Activated T-cell treated with anti-CD3 and anti-CD28 coated beads for 48 hours (primary cell): Measurements from ENCODE around the gene DOCK10.

ENCODE experiments used
- DNase-seq: peaks from one replicate; pipeline ENCODE4 v3.0.0-alpha.2; 2020; ENCODE audit warnings: low read depth

The DOCK10 gene

GRCh38 chr2:224976629-224977525 is 65.4 kb downstream of the DOCK10 start:
- no peak for DNase-seq

GRCh38 chr2:224975761-224976160 is 66.5 kb downstream of the DOCK10 start:
- DNase-seq, result no peak

DNA sequence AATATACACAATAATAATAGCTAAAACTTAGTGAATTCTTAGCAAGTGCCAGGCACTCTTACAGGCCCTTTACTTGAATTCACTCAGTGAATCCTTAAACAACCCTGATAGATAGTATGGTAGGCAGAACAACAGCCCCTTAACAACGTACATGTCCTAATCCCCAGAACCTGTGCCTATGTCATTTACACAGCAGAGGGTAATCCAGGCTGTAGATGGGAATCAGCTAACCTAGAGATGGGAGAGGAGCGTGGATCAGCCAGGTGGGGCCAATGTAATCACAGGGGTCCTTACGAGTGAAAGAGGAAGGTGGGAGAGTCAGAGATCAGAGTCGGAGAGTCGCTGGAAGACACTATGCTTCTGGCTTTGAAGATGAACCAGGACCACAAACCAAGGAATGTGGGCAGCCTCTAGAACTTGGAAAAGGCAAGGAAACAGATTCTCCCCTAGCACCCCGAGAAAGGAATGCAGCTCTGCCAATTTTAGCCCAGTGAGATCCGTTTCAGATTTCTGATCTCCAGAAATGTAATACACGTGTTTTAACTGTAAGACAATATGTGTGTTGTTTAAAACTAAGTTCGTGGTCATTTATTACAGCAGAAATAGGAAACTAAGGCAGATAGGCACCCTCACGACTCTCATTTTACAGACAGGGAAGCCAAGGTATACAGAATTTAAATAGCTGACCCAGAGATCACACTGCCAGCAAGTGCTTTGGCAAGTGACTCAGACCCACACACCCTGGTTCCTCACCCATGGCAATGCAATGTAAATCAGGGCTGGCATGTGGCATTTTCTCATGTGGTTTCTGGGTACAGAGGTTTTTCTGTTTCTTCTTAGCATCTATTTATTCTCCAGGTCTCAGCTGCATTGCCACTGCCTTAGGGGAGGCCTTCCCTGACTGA is 68.9 kb downstream of the DOCK10 start:
- DNase-seq, result no peak

- DNase-seq, result no peak
Measured at GRCh38 chr2:224971214-224971613, 71.1 kb downstream of the DOCK10 start.

DNA sequence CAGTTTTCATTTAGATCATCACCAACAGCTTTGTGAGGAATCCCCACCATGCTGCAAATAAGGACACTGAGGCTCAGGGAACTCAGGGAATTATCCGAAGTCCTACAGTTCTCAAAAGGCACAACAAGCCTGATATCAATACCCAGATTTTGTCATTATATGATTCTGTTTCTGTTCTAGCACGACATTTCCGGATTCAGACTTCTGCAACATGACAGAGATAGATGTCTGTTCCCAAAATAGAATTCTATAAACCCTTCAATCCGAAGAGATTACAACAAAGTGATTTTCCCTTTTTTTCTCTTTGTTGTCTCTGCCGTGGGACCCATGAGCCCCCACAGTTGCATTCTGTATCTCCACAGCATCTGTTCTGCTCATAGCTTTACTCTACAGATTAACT is 72.0 kb downstream of the DOCK10 start:
- no peak for DNase-seq

GRCh38 chr2:224969633-224970260 is 72.5 kb downstream of the DOCK10 start:
- no peak for DNase-seq

GRCh38 chr2:224969095-224969494 is 73.2 kb downstream of the DOCK10 start:
- no peak for DNase-seq

GRCh38 chr2:224968051-224968450 is 74.2 kb downstream of the DOCK10 start:
- no peak for DNase-seq

- no peak for DNase-seq
Measured at GRCh38 chr2:224966613-224967012, 75.7 kb downstream of the DOCK10 start.

- DNase-seq, result no peak
Measured at GRCh38 chr2:224959556-224959955, 82.7 kb downstream of the DOCK10 start.

GRCh38 chr2:224958873-224959272 is 83.4 kb downstream of the DOCK10 start:
- no peak for DNase-seq

- no peak for DNase-seq
Measured at GRCh38 chr2:224958462-224958857, 83.8 kb downstream of the DOCK10 start.

DNA sequence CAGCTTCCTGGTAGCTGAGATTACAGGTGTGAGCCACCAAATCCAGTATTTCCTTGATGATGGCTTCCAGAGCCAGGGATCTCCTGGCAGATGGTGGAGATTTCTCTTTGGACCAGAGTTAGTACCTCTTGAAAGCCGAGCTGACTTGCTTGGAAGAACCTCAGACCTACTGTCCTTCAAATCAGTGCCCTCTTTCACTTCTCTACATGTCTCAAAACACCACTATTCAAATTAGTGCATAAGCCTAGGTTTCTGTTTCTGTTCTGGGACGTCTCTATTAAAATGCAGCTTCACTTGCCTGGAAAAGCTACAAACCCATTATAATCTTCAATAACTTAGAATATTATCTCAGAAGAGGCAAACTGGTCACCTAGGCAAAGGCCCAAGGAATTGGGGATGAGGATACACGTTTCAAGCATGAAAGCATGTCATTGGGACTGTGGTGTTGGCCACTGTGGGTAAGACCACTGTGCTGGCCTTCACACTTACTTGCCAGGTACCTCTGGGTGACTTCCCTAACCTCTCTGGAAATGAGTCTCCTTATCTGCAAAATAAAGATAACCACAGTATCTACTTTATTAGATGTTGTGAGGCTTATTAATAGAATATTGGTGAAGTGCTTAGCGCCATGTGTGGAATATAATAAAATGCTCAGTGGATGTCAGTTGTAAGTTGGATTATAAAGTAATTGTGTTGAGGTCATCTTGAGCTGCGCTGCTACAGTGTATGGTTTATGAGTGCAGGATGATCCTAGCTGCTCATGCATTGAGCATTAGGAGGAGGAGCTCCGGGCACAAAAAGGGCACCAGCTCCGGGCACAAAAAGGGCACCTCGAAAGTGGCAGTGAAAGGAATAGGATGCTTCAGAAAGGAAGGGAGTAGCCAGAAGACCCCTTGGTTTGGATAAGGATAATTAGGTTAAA is 84.5 kb downstream of the DOCK10 start:
- no peak for DNase-seq

DNA sequence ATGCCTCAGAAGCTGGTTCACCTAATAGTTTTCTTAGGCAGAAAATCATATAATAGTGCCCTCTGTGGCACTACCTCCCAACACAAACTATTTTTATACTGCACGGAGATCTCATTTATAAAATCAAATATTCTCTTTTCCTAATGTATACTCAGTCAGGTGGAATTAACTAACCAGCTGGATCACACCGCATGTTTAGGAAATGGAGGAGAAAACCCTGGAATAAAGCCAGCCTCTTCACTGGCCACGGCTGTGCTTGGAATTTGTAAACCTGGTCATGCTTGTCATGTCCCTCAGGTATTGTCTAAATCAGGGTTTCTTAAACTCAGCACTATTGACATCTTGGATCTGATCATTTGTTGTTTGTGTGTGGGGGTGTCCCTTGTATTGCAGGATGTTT is 85.6 kb downstream of the DOCK10 start:
- DNase-seq, result no peak

DNA sequence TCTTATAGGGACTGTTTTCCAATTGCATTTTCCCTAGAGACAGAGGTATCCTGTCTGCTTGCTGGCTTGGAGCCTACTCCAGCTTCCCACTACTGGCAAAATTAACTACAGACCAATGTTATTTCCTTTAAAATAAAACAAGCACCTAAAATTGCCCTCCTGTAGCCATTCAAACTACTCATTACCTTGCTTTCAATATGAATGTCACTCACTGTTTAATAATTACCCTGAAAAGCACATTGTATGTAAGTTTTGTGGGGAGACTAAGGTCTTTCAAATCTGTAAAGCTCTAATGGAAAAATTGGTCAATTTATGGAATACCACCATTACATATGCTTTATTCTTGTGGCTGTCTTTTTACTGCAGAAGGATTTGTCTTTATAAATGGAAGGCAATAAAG is 87.3 kb downstream of the DOCK10 start:
- no peak for DNase-seq

DNA sequence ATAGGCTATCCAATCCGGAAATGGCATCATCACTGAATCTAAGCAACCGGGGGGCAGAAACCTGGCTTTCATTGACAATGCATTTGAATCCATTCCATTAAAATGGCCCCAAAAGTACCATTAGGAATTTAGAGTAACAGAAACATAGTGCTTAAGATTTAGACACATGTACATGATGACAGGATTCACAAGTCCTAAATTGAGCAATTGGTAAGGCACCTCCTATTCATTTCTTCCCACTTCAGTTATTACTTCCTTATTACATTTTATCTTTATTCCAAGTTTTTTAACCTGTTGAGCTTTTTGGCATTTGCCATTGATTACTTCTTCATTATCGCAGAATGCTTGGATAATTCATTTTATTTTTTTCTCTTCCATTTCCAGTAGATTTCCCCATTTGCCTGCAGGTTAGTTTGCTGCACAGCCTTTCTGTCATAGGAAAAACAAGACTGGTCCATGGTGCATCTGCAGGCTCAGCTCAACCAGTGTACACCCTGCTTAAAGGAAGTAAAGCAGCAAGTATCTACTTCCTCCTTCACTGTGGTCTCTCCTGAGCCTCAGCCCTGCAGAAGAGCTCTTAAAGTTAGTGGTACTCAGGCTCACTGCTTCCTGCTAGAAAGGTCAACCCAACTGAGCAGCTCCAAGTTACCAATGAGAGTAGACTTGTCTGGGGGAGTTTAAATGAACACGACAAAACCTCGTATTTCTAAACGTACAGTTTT is 89.2 kb downstream of the DOCK10 start:
- no peak for DNase-seq

DNA sequence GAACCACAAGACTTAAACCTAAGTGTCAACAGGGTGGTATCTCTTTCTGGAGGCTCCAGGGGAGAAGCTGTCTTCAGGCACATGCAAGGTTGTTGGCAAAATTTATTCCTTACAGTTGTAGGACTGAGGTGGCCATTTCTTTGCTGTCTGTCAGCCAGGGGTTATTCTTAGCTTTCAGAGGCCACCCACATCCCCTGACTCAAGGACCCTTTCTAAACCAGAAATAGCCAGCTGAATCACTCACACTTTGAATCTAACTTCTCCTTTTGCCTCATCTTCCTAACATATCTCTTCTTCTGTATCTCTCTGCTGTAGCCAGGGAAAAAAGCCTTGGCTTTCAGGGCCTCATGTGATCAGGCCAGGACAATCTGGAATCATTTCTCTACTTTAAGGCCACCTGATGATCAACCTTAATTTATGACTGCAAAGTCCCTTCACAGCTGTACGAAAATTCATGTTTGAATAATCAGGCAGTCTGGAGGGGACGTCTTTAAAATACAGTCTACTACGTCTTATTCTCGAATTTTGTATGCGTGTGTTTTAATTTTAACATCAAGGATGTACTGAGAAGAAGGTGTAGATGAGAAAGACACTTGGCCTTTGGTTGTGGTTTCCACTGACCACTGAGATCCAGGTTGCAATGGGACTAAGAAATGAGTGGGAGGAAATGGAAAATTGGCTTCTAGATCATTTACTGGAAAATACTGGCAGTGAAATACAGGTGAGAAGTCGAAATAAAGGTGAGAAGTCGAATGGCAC is 90.4 kb downstream of the DOCK10 start:
- DNase-seq, result no peak

GRCh38 chr2:224948859-224949258 is 93.4 kb downstream of the DOCK10 start:
- no peak for DNase-seq

- DNase-seq, result no peak
Measured at GRCh38 chr2:224948005-224948404, 94.3 kb downstream of the DOCK10 start.

DNA sequence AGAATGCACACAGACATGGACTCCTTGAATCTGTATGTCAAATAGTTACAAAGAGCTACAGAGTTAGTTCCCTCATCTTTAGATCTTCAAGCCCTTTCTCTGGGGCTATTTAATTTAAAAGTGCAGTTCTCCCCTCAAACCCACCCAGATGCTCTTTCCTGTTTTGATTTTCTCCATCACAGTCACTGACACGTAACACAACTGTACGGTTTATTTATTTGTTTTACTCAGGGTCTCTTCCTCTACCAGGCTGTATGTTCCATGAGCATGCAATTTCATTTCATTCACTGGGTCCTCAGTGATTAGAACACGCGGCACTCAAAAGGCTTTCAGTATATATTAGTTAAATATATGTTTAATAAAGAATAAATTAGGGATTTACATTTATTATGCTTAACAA is 94.7 kb downstream of the DOCK10 start:
- DNase-seq, result no peak
